Skeletal muscle satellite cell (primary cell): Measurements from ENCODE around the gene CARS2.
"Not testable (repeated sequence)": the region's sequence is repeated elsewhere in the genome, so short reads cannot be mapped to it uniquely, and the experiment has no call there.

ENCODE experiments used
- H3K27me3 ChIP-seq: 2 replicates; pipeline ENCODE4 v1.7.0; 2013; ENCODE audit warnings: low read length; ENCODE audit not compliant: control insufficient read depth, insufficient read depth
- H3K36me3 ChIP-seq: 2 replicates; pipeline ENCODE4 v1.7.0; 2013; ENCODE audit warnings: mild to moderate bottlenecking, control low read depth, low read length; ENCODE audit not compliant: insufficient read depth
- H3K4me1 ChIP-seq: 2 replicates; pipeline ENCODE4 v1.7.0; 2013; ENCODE audit warnings: low read length; ENCODE audit not compliant: control insufficient read depth, insufficient read depth
- H3K4me2 ChIP-seq: 2 replicates; pipeline ENCODE4 v1.7.0; 2013; ENCODE audit warnings: mild to moderate bottlenecking, low read length
- H3K4me3 ChIP-seq: 2 replicates; pipeline ENCODE4 v1.7.0; 2013; ENCODE audit warnings: low read length
- H3K9ac ChIP-seq: 2 replicates; pipeline ENCODE4 v1.7.0; 2013; ENCODE audit warnings: mild to moderate bottlenecking, low read depth, low read length, moderate library complexity
- H3K9me3 ChIP-seq: replicated peaks from 2 replicates; pipeline ENCODE4 v1.7.0; 2013; ENCODE audit warnings: mild to moderate bottlenecking, control low read depth, low read length

Gene CARS2

DNA sequence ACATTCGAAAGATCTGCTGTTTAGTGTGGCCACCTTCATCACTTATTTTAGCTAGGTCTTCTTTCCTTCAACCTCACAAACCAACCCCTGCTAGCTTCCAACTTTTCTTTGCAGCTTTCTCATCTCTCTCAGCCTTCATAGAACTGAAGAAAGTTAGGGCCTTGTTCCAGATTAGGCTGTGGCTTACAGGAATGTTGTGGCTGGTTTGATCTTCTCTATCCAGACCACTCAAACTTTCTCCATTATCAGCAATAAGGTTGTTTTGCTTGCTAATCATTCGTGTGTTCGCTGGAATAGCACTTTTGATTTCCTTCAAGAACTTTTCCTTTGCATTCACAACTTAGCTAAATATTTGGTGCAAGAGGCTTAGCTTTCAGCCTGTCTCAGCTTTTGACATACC, 44.7 kb downstream of the CARS2 start:
- H3K27me3 ChIP-seq, result no peaks in the 10 kb centered on the region
- peaks cover 71% of the 10 kb centered on the region for H3K36me3 ChIP-seq
- H3K9me3 ChIP-seq, result no peaks in the 10 kb centered on the region
- H3K4me2 ChIP-seq, result no peak overlapping the region
- no peak overlapping the region for H3K9ac ChIP-seq
- H3K4me3 ChIP-seq, result no peak overlapping the region
- H3K4me1 ChIP-seq, result no peaks in the 10 kb centered on the region

DNA sequence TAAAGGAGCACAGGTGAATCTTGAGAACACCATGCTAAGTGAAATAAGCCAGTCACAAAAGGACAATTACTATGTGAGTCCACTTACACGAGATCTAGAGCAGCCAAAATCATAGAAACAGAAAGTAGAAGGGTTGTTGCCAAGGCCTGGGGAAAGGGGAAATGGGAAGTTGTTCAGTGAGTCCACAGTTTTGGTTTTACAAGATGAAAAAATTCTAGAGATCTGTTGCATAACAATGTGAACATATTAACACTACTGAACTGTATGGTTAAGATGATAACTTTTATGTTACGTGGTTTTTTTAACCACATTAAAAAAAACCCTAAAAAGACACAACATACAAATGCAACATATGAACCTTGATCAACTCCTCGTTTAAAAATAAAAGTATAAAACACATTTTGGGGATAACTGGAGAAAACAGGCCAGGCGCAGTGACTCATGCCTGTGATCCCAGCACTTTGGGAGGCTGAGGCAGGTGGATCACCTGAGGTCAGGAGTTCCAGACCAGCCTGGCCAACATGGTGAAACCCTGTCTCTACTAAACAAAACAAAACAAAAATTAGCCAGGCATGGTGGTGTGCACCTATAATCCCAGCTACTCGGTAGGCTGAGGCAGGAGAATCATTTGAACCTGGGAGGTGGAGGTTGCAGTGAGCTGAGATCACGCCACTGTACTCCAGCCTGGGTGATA, 47.6 kb downstream of the CARS2 start:
- not testable (repeated sequence) for H3K9ac ChIP-seq, H3K27me3 ChIP-seq, H3K4me1 ChIP-seq, H3K4me2 ChIP-seq, H3K4me3 ChIP-seq, H3K9me3 ChIP-seq
- peaks cover 57% of the 10 kb centered on the region for H3K36me3 ChIP-seq

DNA sequence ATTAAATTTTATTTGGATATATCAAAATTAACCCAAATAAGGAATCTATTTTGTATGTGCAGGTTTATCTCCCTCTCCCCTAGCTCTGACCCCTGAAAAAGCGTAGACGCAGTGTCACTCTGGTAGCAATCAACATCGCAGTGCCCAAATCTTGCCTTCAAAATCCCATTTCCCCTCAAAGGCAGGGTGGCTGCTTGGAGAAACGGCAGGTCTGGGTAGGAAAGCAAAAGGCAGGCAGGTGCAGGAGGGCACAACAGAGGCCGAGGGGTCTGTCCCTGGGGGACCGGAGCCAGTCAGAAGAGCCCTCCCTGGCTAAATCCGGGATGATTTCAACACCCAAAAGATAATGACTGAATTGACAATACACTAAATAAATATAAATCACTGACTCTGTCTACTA, 48.7 kb downstream of the CARS2 start:
- Histone ChIP-seq H3K4me2 (no peak overlapping the region), H3K4me3 (no peak overlapping the region), H3K27me3 (no peaks in the 10 kb centered on the region), H3K9ac (no peak overlapping the region), H3K36me3 (peaks cover 55% of the 10 kb centered on the region), H3K9me3 (no peaks in the 10 kb centered on the region), H3K4me1 (no peaks in the 10 kb centered on the region)

DNA sequence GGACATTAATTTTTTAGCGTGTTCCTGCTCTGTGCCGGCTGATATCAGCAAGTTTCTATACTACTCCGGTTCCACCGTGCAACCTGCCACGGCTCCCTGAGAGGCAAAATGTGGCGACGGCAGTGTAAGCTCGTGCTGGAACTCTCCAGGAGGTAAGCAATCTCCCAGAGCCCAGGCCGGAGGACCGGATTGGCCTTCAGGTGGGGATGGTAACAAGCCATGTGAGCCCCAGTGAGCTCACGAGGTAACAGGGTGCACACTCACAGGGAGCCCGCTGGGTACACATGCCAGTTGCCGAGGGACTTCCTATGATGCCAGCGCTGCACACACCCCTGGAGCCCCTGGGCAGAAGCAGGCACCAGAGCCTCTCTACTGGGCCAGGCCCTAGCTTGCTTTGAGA, 52.1 kb downstream of the CARS2 start:
- Histone ChIP-seq H3K9ac (no peak overlapping the region), H3K4me2 (no peak overlapping the region), H3K27me3 (no peaks in the 10 kb centered on the region), H3K36me3 (peaks cover 47% of the 10 kb centered on the region), H3K4me3 (no peak overlapping the region), H3K9me3 (no peaks in the 10 kb centered on the region), H3K4me1 (no peaks in the 10 kb centered on the region)

DNA sequence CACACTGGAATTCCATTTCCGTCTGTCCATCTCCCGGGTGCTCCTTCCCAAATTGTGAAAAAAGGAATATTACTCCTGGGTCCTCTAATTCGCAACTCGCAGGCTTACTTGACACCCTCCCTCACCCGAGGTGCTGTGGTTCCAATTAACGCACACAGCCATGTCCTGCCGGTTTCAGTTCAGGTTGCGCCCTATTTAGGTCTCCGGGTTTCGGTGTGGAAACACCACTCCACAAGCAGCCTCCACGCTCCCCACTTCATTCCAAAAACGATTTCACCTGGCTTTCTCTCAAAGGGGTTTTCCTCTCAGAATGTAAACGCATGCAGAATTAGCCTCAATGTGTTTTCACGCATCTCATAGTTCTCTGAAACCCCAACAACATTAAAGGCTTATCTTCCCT, 52.6 kb downstream of the CARS2 start:
- Histone ChIP-seq H3K4me3 (no peak overlapping the region), H3K36me3 (peaks cover 45% of the 10 kb centered on the region), H3K4me2 (no peak overlapping the region), H3K9me3 (no peaks in the 10 kb centered on the region), H3K9ac (no peak overlapping the region), H3K27me3 (no peaks in the 10 kb centered on the region), H3K4me1 (no peaks in the 10 kb centered on the region)

DNA sequence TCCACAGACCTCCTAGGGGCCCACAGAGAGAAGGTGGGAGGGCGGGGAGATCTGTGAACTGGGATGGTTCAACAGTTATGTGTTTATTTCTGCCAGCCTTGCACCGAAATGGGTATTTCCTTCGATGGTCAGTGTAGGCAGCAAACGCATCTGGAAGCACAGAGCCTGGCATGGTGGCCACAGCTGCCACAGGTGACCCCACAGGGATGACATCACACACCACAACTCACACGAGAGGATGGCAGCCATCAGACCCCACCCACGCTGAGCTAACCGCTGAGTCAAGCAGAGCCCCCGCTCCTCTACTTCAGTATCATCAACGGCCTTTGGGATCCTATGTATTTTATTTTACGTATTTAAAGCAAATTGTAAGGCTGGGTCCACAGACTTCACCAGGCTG, 53.2 kb downstream of the CARS2 start:
- Histone ChIP-seq H3K27me3 (no peaks in the 10 kb centered on the region), H3K36me3 (peaks cover 41% of the 10 kb centered on the region), H3K4me3 (no peak overlapping the region), H3K9ac (no peak overlapping the region), H3K4me2 (no peak overlapping the region), H3K4me1 (no peaks in the 10 kb centered on the region), H3K9me3 (no peaks in the 10 kb centered on the region)

DNA sequence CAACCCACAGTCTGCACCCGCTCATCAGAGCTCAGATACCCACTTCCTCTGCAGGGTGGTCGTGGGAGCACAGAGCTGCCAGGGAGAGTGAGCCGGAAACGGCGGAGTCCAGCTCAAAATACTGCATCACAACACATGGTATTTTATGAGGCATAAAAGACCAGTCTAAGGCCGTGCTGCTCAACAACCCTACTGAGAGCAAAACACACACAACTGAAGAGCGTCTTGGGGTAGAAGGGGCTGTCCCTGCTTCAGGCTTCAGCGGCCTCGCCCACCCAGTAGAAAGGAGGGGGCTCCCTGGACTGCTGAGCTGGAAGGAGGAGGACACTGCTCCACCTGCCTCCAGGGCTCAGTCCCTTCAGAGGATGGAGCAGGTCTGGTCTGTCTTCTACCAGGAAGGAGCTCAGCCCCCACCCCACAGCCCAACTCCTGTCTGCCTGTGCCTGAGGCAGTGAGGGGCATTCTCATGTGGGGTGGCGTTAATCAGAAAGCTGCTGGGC, 53.6 kb downstream of the CARS2 start:
- H3K9ac ChIP-seq, result no peak overlapping the region
- no peak overlapping the region for H3K4me2 ChIP-seq
- no peaks in the 10 kb centered on the region for H3K27me3 ChIP-seq
- H3K36me3 ChIP-seq, result peaks cover 39% of the 10 kb centered on the region
- no peak overlapping the region for H3K4me3 ChIP-seq
- no peaks in the 10 kb centered on the region for H3K9me3 ChIP-seq
- H3K4me1 ChIP-seq, result no peaks in the 10 kb centered on the region

DNA sequence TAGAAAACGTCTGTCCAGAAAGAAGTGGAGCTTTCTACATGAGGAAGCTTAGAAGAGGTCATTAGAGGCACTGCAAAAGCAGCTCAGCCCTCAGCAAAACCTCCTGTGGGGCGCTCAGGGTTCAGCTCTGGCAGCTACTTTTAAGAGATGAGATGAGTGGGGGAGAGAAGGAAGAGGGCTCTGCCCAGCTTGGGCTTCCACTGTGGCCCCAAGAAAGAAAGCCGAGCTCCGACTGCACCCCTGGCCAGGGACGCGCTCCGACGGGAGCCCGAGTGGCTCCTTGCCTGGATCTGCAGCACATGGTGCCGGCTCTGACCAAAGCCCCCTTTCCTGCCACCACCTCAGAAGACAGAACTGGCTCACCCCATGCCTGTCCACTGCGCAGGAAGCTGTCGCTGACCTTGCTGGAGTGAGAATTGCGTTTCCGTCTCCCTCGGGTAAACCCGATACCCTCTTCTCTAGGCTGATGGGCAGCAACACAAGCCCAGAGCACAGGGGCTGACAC, 54.1 kb downstream of the CARS2 start:
- no peak overlapping the region for H3K4me3 ChIP-seq
- peaks cover 39% of the 10 kb centered on the region for H3K36me3 ChIP-seq
- H3K9me3 ChIP-seq, result no peaks in the 10 kb centered on the region
- H3K4me1 ChIP-seq, result no peaks in the 10 kb centered on the region
- no peaks in the 10 kb centered on the region for H3K27me3 ChIP-seq
- H3K9ac ChIP-seq, result no peak overlapping the region
- no peak overlapping the region for H3K4me2 ChIP-seq

DNA sequence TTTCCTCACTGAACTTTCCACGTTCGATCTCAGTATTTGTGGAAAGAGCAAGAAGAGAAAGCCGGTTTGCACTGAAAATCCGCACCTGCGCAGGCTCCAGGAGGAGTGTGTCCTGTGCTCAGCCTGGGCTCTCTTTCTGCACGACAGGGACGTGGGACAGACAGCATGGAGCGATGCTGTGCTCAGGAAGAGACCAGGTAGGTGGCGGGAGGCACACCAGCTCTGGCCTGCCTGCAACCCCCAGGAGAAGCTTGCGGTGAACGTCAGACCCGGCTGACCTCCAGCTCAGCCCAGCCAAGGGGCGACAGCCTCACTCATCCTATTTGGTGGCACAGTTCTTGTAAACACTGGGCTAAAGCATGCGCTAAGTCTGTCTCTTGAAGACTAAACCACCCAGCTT, 54.6 kb downstream of the CARS2 start:
- peaks cover 39% of the 10 kb centered on the region for H3K36me3 ChIP-seq
- no peak overlapping the region for H3K4me3 ChIP-seq
- no peak overlapping the region for H3K9ac ChIP-seq
- no peaks in the 10 kb centered on the region for H3K4me1 ChIP-seq
- no peak overlapping the region for H3K4me2 ChIP-seq
- no peaks in the 10 kb centered on the region for H3K9me3 ChIP-seq
- H3K27me3 ChIP-seq, result no peaks in the 10 kb centered on the region

DNA sequence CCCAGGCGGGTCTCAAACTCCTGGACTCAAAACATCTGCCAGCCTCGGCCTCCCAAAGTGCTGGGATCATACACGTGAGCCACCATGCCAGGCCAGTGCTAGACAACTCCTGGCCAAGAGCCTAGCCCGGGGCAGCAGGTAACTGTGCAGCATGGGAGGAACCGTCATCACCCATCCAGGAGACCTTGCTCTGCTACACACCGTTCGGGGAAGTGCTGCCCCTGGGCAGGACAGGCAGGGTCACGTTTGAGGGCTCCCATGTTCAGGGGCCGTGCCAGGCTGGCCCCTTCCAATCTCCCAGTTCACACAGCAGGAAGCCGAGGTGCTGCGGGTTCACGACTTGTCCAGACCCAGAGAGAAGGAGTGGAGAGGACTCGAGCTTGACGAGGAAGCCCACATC, 55.5 kb downstream of the CARS2 start:
- Histone ChIP-seq H3K36me3 (peaks cover 36% of the 10 kb centered on the region), H3K9me3 (no peaks in the 10 kb centered on the region), H3K4me2 (no peak overlapping the region), H3K4me3 (no peak overlapping the region), H3K4me1 (no peaks in the 10 kb centered on the region), H3K27me3 (no peaks in the 10 kb centered on the region), H3K9ac (no peak overlapping the region)

DNA sequence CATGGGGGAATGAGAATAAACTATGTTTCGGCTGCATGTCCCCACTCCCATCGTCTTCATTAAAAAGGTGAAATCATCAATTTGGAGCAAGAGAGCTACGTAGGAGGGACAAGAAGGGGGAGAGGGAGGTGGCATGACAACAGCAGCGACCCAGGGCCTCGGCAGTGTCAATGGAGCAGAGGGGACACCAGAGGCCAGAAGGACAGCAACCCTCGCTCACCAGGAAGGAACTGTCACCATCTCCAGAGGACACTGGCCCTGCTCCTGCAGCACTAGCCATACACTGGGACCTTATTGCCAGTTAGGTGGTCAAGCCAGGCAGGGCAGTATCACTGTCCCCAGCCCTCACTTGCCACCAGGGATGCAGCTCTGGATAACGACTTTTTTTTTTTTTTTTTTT, 56.4 kb downstream of the CARS2 start:
- Histone ChIP-seq H3K27me3 (no peaks in the 10 kb centered on the region), H3K9ac (no peak overlapping the region), H3K4me1 (peaks cover 8% of the 10 kb centered on the region), H3K9me3 (no peaks in the 10 kb centered on the region), H3K4me2 (no peak overlapping the region), H3K4me3 (no peak overlapping the region), H3K36me3 (peaks cover 33% of the 10 kb centered on the region)

DNA sequence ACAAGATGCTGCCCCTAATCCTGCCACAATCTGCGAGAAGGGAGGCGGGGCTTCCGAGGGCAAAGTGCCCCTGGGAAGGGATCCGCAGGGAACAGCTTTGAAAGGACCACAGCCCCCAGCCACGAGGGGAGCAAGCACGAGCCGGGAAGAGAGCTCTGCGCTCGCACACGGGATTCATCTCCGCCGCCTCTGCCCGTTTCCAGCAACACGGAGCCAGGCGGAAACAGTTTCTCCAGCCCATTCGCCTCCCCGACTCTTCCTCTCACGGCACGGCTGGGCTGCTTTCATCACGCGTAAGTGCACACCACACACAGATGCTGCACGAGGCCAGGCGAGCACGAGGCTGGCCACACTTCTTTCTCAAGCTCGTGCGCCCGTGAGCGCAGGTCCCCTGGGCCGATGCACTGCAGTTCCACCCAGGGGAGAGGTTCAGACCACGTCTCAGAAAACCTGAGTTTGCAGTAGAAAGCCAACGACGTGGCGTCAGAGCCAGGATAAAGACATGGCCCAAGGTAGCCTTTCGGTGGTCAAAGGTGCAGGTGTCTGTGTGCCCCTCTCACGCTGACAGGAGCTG, 57.0 kb downstream of the CARS2 start:
- H3K36me3 ChIP-seq, result peaks cover 37% of the 10 kb centered on the region
- no peaks in the 10 kb centered on the region for H3K9me3 ChIP-seq
- H3K27me3 ChIP-seq, result no peaks in the 10 kb centered on the region
- peaks cover 14% of the 10 kb centered on the region for H3K4me1 ChIP-seq
- H3K4me3 ChIP-seq, result no peak overlapping the region
- H3K9ac ChIP-seq, result no peak overlapping the region
- no peak overlapping the region for H3K4me2 ChIP-seq
